DOHH2 (cell line): ENCODE data around the gene VPS37B.

Experiments
- CTCF ChIP-seq: fragments of 200-600 bp; sonication (generic); IDR thresholded peaks from one replicate; pipeline ENCODE4 v1.5.1; 2014; ENCODE audit warnings: antibody characterized with exemption, mild to moderate bottlenecking, low read depth, low read length; ENCODE audit not compliant: poor library complexity, severe bottlenecking
- EZH2phosphoT487 ChIP-seq: fragments of 200-600 bp; sonication (generic); IDR thresholded peaks from 2 replicates; pipeline ENCODE4 v1.6.1; 2017; ENCODE audit warnings: borderline replicate concordance, mild to moderate bottlenecking, antibody characterized with exemption, low read length, moderate library complexity, mixed read lengths

- no peak for TF ChIP-seq CTCF
- TF ChIP-seq EZH2phosphoT487 = no peak
Measured at GRCh38 chr12:122917507-122918121, 21.7 kb upstream of the VPS37B start.
